OCI-LY3 (cell line): ENCODE data around the gene UFSP2.
A peak's percentile ranks its signal among the peaks of the same experiment; 100 is the strongest.

Source experiments
- H2AFZ ChIP-seq: fragments of 200-600, 300-600 bp; shearing (Covaris generic); 2 replicates; pipeline ENCODE4 v1.6.0; 2014; ENCODE audit warnings: antibody characterized with exemption, low read depth, low read length
- H3K27ac ChIP-seq: fragments of 200-600, 300-600 bp; sonication (generic); 2 replicates; pipeline ENCODE4 v1.5.1; 2014; ENCODE audit warnings: mild to moderate bottlenecking, low read length, moderate library complexity, mixed read lengths
- H3K27me3 ChIP-seq: fragments of 200-600, 300-600 bp; sonication (generic); 2 replicates; pipeline ENCODE4 v1.6.1; 2014; ENCODE audit warnings: low read depth, low read length, mixed read lengths
- H3K36me3 ChIP-seq: fragments of 200-600, 300-600 bp; sonication (generic); replicated peaks from 2 replicates; pipeline ENCODE3; 2014; ENCODE audit warnings: low read depth, low read length, mixed read lengths
- H3K4me1 ChIP-seq: fragments of 300-600, 200-600 bp; sonication (generic); 2 replicates; pipeline ENCODE4 v1.6.1; 2014; ENCODE audit warnings: low read length, mixed read lengths
- H3K4me2 ChIP-seq: fragments of 200-600, 300-600 bp; sonication (generic); 2 replicates; pipeline ENCODE4 v1.6.1; 2014; ENCODE audit warnings: low read length, mixed read lengths
- H3K4me3 ChIP-seq: fragments of 300-600, 200-600 bp; sonication (generic); 2 replicates; pipeline ENCODE4 v1.5.1; 2014; ENCODE audit warnings: antibody characterized with exemption, mild to moderate bottlenecking, low read length, moderate library complexity
- H3K79me2 ChIP-seq: fragments of 300-600, 200-600 bp; shearing (Covaris generic); 2 replicates; pipeline ENCODE4 v1.6.1; 2014; ENCODE audit warnings: mild to moderate bottlenecking, low read length, mixed read lengths
- H3K9ac ChIP-seq: fragments of 300-600, 200-600 bp; shearing (Covaris generic); 2 replicates; pipeline ENCODE4 v1.6.0; 2014; ENCODE audit warnings: mild to moderate bottlenecking, low read length, moderate library complexity
- H3K9me3 ChIP-seq: fragments of 200-600, 300-600 bp; shearing (Covaris generic); 2 replicates; pipeline ENCODE4 v1.6.1; 2014; ENCODE audit warnings: low read length, mixed read lengths; ENCODE audit not compliant: insufficient read depth
- H4K20me1 ChIP-seq: fragments of 200-600, 300-600 bp; sonication (generic); 2 replicates; pipeline ENCODE4 v1.6.1; 2016; ENCODE audit warnings: low read length, mixed read lengths; ENCODE audit not compliant: insufficient read depth
- CTCF ChIP-seq: fragments of 200-600, 300-600 bp; sonication (generic); IDR thresholded peaks from 2 replicates; pipeline ENCODE4 v1.5.1; 2014; ENCODE audit warnings: antibody characterized with exemption, low read length, low read depth
- EZH2phosphoT487 ChIP-seq: fragments of 200-600 bp; shearing (Covaris generic); IDR thresholded peaks from 2 replicates; pipeline ENCODE4 v1.6.1; 2018; ENCODE audit warnings: antibody characterized with exemption, mixed run types, low read depth

UFSP2 gene

GRCh38 chr4:185359767-185360446 is 65.9 kb downstream of the UFSP2 start:
- H3K27ac ChIP-seq, result no peak overlapping the region
- H3K79me2 ChIP-seq, result no peaks in the 10 kb centered on the region
- no peak overlapping the region for H3K4me2 ChIP-seq
- H3K9ac ChIP-seq, result no peak overlapping the region
- H4K20me1 ChIP-seq, result no peaks in the 10 kb centered on the region
- H3K4me1 ChIP-seq, result peaks cover 25% of the 10 kb centered on the region
- H3K4me3 ChIP-seq, result no peak overlapping the region
- TF ChIP-seq EZH2phosphoT487 (no peak), CTCF (no peak)
- no peaks in the 10 kb centered on the region for H3K27me3 ChIP-seq
- H3K9me3 ChIP-seq, result no peaks in the 10 kb centered on the region
- peaks cover 4% of the 10 kb centered on the region for H3K36me3 ChIP-seq
- no peak overlapping the region for H2AFZ ChIP-seq

GRCh38 chr4:185358959-185359358 is 66.8 kb downstream of the UFSP2 start:
- H2AFZ ChIP-seq, result no peak overlapping the region
- no peak for TF ChIP-seq EZH2phosphoT487
- no peak overlapping the region for H3K27ac ChIP-seq

GRCh38 chr4:185358514-185358913 is 67.2 kb downstream of the UFSP2 start:
- no peak for TF ChIP-seq CTCF
- no peak for TF ChIP-seq EZH2phosphoT487
- H3K4me3 ChIP-seq, result no peak overlapping the region
- H3K4me2 ChIP-seq, result peak overlapping the region; percentile 17; the same call in 1 of the 2 replicates
- no peak overlapping the region for H3K27ac ChIP-seq
- H3K36me3 ChIP-seq, result peaks cover 8% of the 10 kb centered on the region
- H3K79me2 ChIP-seq, result no peaks in the 10 kb centered on the region
- peaks cover 26% of the 10 kb centered on the region for H3K4me1 ChIP-seq
- no peak overlapping the region for H3K9ac ChIP-seq
- H3K27me3 ChIP-seq, result no peaks in the 10 kb centered on the region
- H3K9me3 ChIP-seq, result no peaks in the 10 kb centered on the region
- H4K20me1 ChIP-seq, result no peaks in the 10 kb centered on the region
- H2AFZ ChIP-seq, result no peak overlapping the region

More at GRCh38 chr4:185358959-185359358, 66.8 kb downstream of the UFSP2 start:
- Histone ChIP-seq H3K79me2 (no peaks in the 10 kb centered on the region), H3K9ac (no peak overlapping the region), H3K36me3 (peaks cover 7% of the 10 kb centered on the region), H4K20me1 (no peaks in the 10 kb centered on the region), H3K27me3 (no peaks in the 10 kb centered on the region), H3K4me3 (no peak overlapping the region), H3K4me2 (no peak overlapping the region), H3K9me3 (no peaks in the 10 kb centered on the region), H3K4me1 (peaks cover 25% of the 10 kb centered on the region)

GRCh38 chr4:185357733-185358440 is 67.9 kb downstream of the UFSP2 start:
- H3K4me2 ChIP-seq, result no peak overlapping the region
- H2AFZ ChIP-seq, result no peak overlapping the region
- H3K36me3 ChIP-seq, result peaks cover 8% of the 10 kb centered on the region
- no peaks in the 10 kb centered on the region for H3K79me2 ChIP-seq
- H3K4me3 ChIP-seq, result no peak overlapping the region
- H3K9me3 ChIP-seq, result no peaks in the 10 kb centered on the region
- TF ChIP-seq CTCF (no peak), EZH2phosphoT487 (no peak)
- H3K4me1 ChIP-seq, result peaks cover 32% of the 10 kb centered on the region
- H3K9ac ChIP-seq, result no peak overlapping the region
- H4K20me1 ChIP-seq, result no peaks in the 10 kb centered on the region
- H3K27me3 ChIP-seq, result no peaks in the 10 kb centered on the region
- H3K27ac ChIP-seq, result peak overlapping the region; percentile 44; the same call in 1 of the 2 replicates
